Common myeloid progenitor, CD34-positive (primary cell): ENCODE results near the gene TRIM24.
"Not testable (repeated sequence)": the region's sequence is repeated elsewhere in the genome, so short reads cannot be mapped to it uniquely, and the experiment has no call there.

Experiments
- CTCF ChIA-PET: fragments of 350-600 bp; sonication (Branson Sonifier 250); formaldehyde crosslinking; loops from one replicate; lab custom pipeline; 2021; ENCODE audit warnings: antibody characterized with exemption; lab: Charles Lee
- POLR2A ChIA-PET: fragments of 350-600 bp; sonication (Branson Sonifier 250); formaldehyde crosslinking; loops from one replicate; lab custom pipeline; 2021; ENCODE audit warnings: antibody characterized with exemption; lab: Charles Lee
- DNase-seq, 3 donors: peaks; one replicate each; pipeline versions ENCODE4 v3.0.0 to v3.0.0-alpha.2; 2013
- H3K27ac ChIP-seq, 2 experiments: 1 replicate in 1 of 2; 2 replicates in 1 of 2; pipeline ENCODE4 v1.7.0; 2013; ENCODE audit warnings: inconsistent platforms in 2 of 2, low read length in 2 of 2, mild to moderate bottlenecking in 2 of 2, low read depth in 1 of 2, moderate library complexity in 1 of 2; ENCODE audit not compliant: severe bottlenecking in 2 of 2, insufficient read depth in 1 of 2, poor library complexity in 1 of 2
- H3K27me3 ChIP-seq, 5 experiments: replicated peaks in 2 of 5; 1 replicate in 3 of 5; 2 replicates in 2 of 5; pipeline versions ENCODE4 v1.6.1 to v1.7.0; 2013; ENCODE audit warnings: low read length in 4 of 5, mild to moderate bottlenecking in 2 of 5, moderate library complexity in 2 of 5, inconsistent platforms in 1 of 5; ENCODE audit not compliant: insufficient read depth in 5 of 5, control insufficient read depth in 4 of 5
- H3K36me3 ChIP-seq, 4 experiments: 1 replicate in 2 of 4; 2 replicates in 2 of 4; pipeline versions ENCODE4 v1.6.1 to v1.7.0; 2013; ENCODE audit warnings: low read length in 3 of 4, control low read depth in 1 of 4, mild to moderate bottlenecking in 1 of 4; ENCODE audit not compliant: control insufficient read depth in 4 of 4, insufficient read depth in 4 of 4
- H3K4me1 ChIP-seq, 4 experiments: 1 replicate in 3 of 4; 2 replicates in 1 of 4; pipeline versions ENCODE4 v1.6.1 to v1.7.1; 2013; ENCODE audit warnings: low read length in 3 of 4, mild to moderate bottlenecking in 3 of 4, control low read depth in 1 of 4, inconsistent platforms in 1 of 4, moderate library complexity in 1 of 4; ENCODE audit not compliant: control insufficient read depth in 4 of 4, insufficient read depth in 4 of 4; ENCODE audit errors: control extremely low read depth in 1 of 4
- H3K4me3 ChIP-seq, 7 experiments: 1 replicate in 4 of 7; 2 replicates in 3 of 7; pipeline versions ENCODE4 v1.5.1 to v1.7.0; 2013; ENCODE audit warnings: mild to moderate bottlenecking in 7 of 7, low read length in 6 of 7, moderate library complexity in 6 of 7, inconsistent platforms in 2 of 7, low read depth in 2 of 7, control low read depth in 1 of 7; ENCODE audit not compliant: insufficient read depth in 4 of 7, control insufficient read depth in 1 of 7; ENCODE audit errors: extremely low read depth in 1 of 7
- H3K9me3 ChIP-seq, 5 experiments: 1 replicate in 4 of 5; 2 replicates in 1 of 5; pipeline versions ENCODE4 v1.6.1 to v1.7.1; 2013; ENCODE audit warnings: low read length in 4 of 5, mild to moderate bottlenecking in 2 of 5, inconsistent platforms in 1 of 5, low read depth in 1 of 5, moderate library complexity in 1 of 5; ENCODE audit not compliant: control insufficient read depth in 4 of 5, insufficient read depth in 2 of 5; ENCODE audit errors: control extremely low read depth in 1 of 5
- WGBS: methylation state at CpG from one replicate; pipeline ENCODE4 v1.1.5; 2013; ENCODE audit not compliant: insufficient coverage; 5-methylcytosine and 5-hydroxymethylcytosine counted together

TRIM24 gene

GRCh38 chr7:138459413-138460175, 465 bp upstream of the TRIM24 start:
- ChIA-PET CTCF (interaction anchor here (1.2 kb wide), 1 partner anchor 32 kb away, joined by 3 read pairs; no protein-coding TSS in a partner anchor), POLR2A (interaction anchor here (0.9 to 1.2 kb wide), 2 partner anchors 21 to 201 kb away, joined by 3 read pairs; no protein-coding TSS in a partner anchor)
- Histone ChIP-seq H3K4me1 (peaks cover 3 to 14% (median 4%) of the 10 kb centered on the region in 4 experiments), H3K27me3 (no peaks in the 10 kb centered on the region), H3K27ac (no peak overlapping the region), H3K36me3 (peaks cover 0 to 14% (median 0%) of the 10 kb centered on the region in 4 experiments), H3K4me3 (peak overlapping the region in 6 of 7 experiments; percentile 64 to 84 (median 74)), H3K9me3 (peaks cover 0 to 2% (median 0%) of the 10 kb centered on the region in 5 experiments)
- WGBS = 2% methylated on average over 14 of the region's 31 CpGs
- DNase-seq = peak in 2 of 3 donors; percentile 99

GRCh38 chr7:138460649-138461607, 869 bp downstream of the TRIM24 start:
- peak overlapping the region; percentile 88 to 100 (median 96) for H3K4me3 ChIP-seq
- peaks cover 0 to 17% (median 0%) of the 10 kb centered on the region in 4 experiments for H3K36me3 ChIP-seq
- H3K27ac ChIP-seq = peak overlapping the region; percentile 71 to 89
- ChIA-PET CTCF (interaction anchor here (0.5 to 0.9 kb wide), 2 partner anchors 12 to 546 kb away, joined by 3 to 6 read pairs; no protein-coding TSS in a partner anchor), POLR2A (interaction anchor here (0.5 to 1.2 kb wide), 4 partner anchors 20 to 163 kb away, joined by 3 read pairs; no protein-coding TSS in a partner anchor)
- under 1% methylated on average over 61 of the region's 84 CpGs for WGBS
- H3K9me3 ChIP-seq = peaks cover 0 to 2% (median 0%) of the 10 kb centered on the region in 5 experiments
- DNase-seq = peak; percentile 70 to 82 (median 76)
- peaks cover 3 to 24% (median 5%) of the 10 kb centered on the region in 4 experiments for H3K4me1 ChIP-seq
- H3K27me3 ChIP-seq = no peaks in the 10 kb centered on the region

GRCh38 chr7:138463291-138463618, 3.2 kb downstream of the TRIM24 start:
- CTCF ChIA-PET = interaction anchor here (1.5 kb wide), 1 partner anchor 8 kb away, joined by 3 read pairs; no protein-coding TSS in a partner anchor
- H3K27me3 ChIP-seq, H3K9me3 ChIP-seq, POLR2A ChIA-PET, H3K27ac ChIP-seq, DNase-seq: not testable (repeated sequence)
- peaks cover 3 to 24% (median 7%) of the 10 kb centered on the region in 4 experiments for H3K4me1 ChIP-seq
- peak overlapping the region in 1 of 7 experiments; percentile 36 for H3K4me3 ChIP-seq
- WGBS = 100% methylated on average over 2 of the region's 6 CpGs
- H3K36me3 ChIP-seq = peaks cover 0 to 22% (median 0%) of the 10 kb centered on the region in 4 experiments

GRCh38 chr7:138465046-138465445, 5.0 kb downstream of the TRIM24 start:
- Histone ChIP-seq H3K4me1 (peaks cover 7 to 32% (median 12%) of the 10 kb centered on the region in 4 experiments), H3K4me3 (no peak overlapping the region), H3K27me3 (no peaks in the 10 kb centered on the region), H3K9me3 (peaks cover 0 to 2% (median 0%) of the 10 kb centered on the region in 5 experiments), H3K36me3 (peaks cover 0 to 29% (median 0%) of the 10 kb centered on the region in 4 experiments), H3K27ac (peak overlapping the region in 1 of 2 experiments; percentile 20)
- 80% methylated on average over 1 of the region's 3 CpGs for WGBS
- ChIA-PET CTCF (interaction anchor here (1.0 to 1.5 kb wide), 2 partner anchors 15 to 38 kb away, joined by 3 read pairs; no protein-coding TSS in a partner anchor), POLR2A (interaction anchor here (0.6 kb wide), 1 partner anchor 451 kb away, joined by 3 read pairs; no protein-coding TSS in a partner anchor)
- peak in 1 of 3 donors; percentile 43 for DNase-seq

- H3K27ac ChIP-seq, H3K4me3 ChIP-seq, H3K27me3 ChIP-seq, H3K9me3 ChIP-seq: not testable (repeated sequence)
- H3K36me3 ChIP-seq = peaks cover 0 to 29% (median 1%) of the 10 kb centered on the region in 4 experiments
- ChIA-PET CTCF (interaction anchor here (1.1 to 1.5 kb wide), 4 partner anchors 13 to 48 kb away, joined by 3 to 4 read pairs (median 3); no protein-coding TSS in a partner anchor), POLR2A (interaction anchor here (0.6 kb wide), 1 partner anchor 154 kb away, joined by 3 read pairs; no protein-coding TSS in a partner anchor)
- WGBS = 97% methylated on average over 6 of the region's 11 CpGs
- peaks cover 4 to 36% (median 13%) of the 10 kb centered on the region in 4 experiments for H3K4me1 ChIP-seq
- DNase-seq = peak in 2 of 3 donors; percentile 27 to 34
Measured at GRCh38 chr7:138466069-138466756, 6.2 kb downstream of the TRIM24 start.
